Effector memory CD4-positive, alpha-beta T cell (primary cell): ENCODE measurements around the gene RMND1.

Experiments
- DNase-seq, 3 donors: peaks; one replicate each; pipeline ENCODE4 v3.0.0-alpha.2; 2020
- H3K27ac ChIP-seq: 2 replicates; pipeline ENCODE4 v1.7.0; 2013; ENCODE audit warnings: mild to moderate bottlenecking, low read length, moderate library complexity; ENCODE audit not compliant: insufficient read depth, poor library complexity, severe bottlenecking
- H3K27me3 ChIP-seq: replicated peaks from 2 replicates; pipeline ENCODE4 v1.7.0; 2013; ENCODE audit warnings: mild to moderate bottlenecking, low read length; ENCODE audit not compliant: insufficient read depth, control insufficient read depth, poor library complexity, severe bottlenecking
- H3K36me3 ChIP-seq: 2 replicates; pipeline ENCODE4 v1.7.0; 2013; ENCODE audit warnings: mild to moderate bottlenecking, low read length, moderate library complexity; ENCODE audit not compliant: control insufficient read depth, insufficient read depth
- H3K4me1 ChIP-seq: 2 replicates; pipeline ENCODE4 v1.7.0; 2013; ENCODE audit warnings: low read length, mild to moderate bottlenecking; ENCODE audit not compliant: control insufficient read depth, insufficient read depth, poor library complexity, severe bottlenecking
- H3K4me3 ChIP-seq: 2 replicates; pipeline ENCODE4 v1.7.0; 2013; ENCODE audit warnings: low read length, low read depth, mild to moderate bottlenecking; ENCODE audit not compliant: insufficient read depth, poor library complexity, severe bottlenecking
- H3K9me3 ChIP-seq: 2 replicates; pipeline ENCODE4 v1.7.0; 2013; ENCODE audit warnings: mild to moderate bottlenecking, low read length, moderate library complexity; ENCODE audit not compliant: control insufficient read depth

The RMND1 gene

GRCh38 chr6:151428093-151428735 lies 23.7 kb downstream of the RMND1 start:
- Histone ChIP-seq H3K27ac (no peak overlapping the region), H3K9me3 (no peaks in the 10 kb centered on the region), H3K4me1 (no peaks in the 10 kb centered on the region), H3K36me3 (peaks cover 49% of the 10 kb centered on the region), H3K27me3 (no peaks in the 10 kb centered on the region), H3K4me3 (no peak overlapping the region)
- no peak for DNase-seq

GRCh38 chr6:151425561-151425960 lies 26.4 kb downstream of the RMND1 start:
- Histone ChIP-seq H3K4me3 (no peak overlapping the region), H3K36me3 (peaks cover 36% of the 10 kb centered on the region), H3K27ac (no peak overlapping the region), H3K9me3 (no peaks in the 10 kb centered on the region), H3K4me1 (no peaks in the 10 kb centered on the region), H3K27me3 (no peaks in the 10 kb centered on the region)
- no peak for DNase-seq

GRCh38 chr6:151422981-151423380 lies 28.9 kb downstream of the RMND1 start:
- no peak for DNase-seq
- peaks cover 24% of the 10 kb centered on the region for H3K36me3 ChIP-seq

GRCh38 chr6:151417477-151417876 lies 34.4 kb downstream of the RMND1 start:
- no peak overlapping the region for H3K4me3 ChIP-seq
- peaks cover 11% of the 10 kb centered on the region for H3K4me1 ChIP-seq
- no peak for DNase-seq
- H3K27me3 ChIP-seq = no peaks in the 10 kb centered on the region
- no peak overlapping the region for H3K27ac ChIP-seq
- peaks cover 15% of the 10 kb centered on the region for H3K36me3 ChIP-seq
- no peaks in the 10 kb centered on the region for H3K9me3 ChIP-seq

More at GRCh38 chr6:151422981-151423380, 28.9 kb downstream of the RMND1 start:
- Histone ChIP-seq H3K27me3 (no peaks in the 10 kb centered on the region), H3K4me3 (no peak overlapping the region), H3K9me3 (no peaks in the 10 kb centered on the region), H3K27ac (no peak overlapping the region), H3K4me1 (no peaks in the 10 kb centered on the region)

GRCh38 chr6:151414641-151415260 lies 37.2 kb downstream of the RMND1 start:
- Histone ChIP-seq H3K9me3 (no peaks in the 10 kb centered on the region), H3K27me3 (no peaks in the 10 kb centered on the region), H3K4me3 (no peak overlapping the region), H3K4me1 (peaks cover 11% of the 10 kb centered on the region), H3K36me3 (peaks cover 12% of the 10 kb centered on the region), H3K27ac (no peak overlapping the region)
- no peak for DNase-seq

- peaks cover 11% of the 10 kb centered on the region for H3K4me1 ChIP-seq
- peaks cover 12% of the 10 kb centered on the region for H3K36me3 ChIP-seq
- DNase-seq = peak; percentile 48 to 61 (median 51)
- no peak overlapping the region for H3K4me3 ChIP-seq
- H3K9me3 ChIP-seq = no peaks in the 10 kb centered on the region
- H3K27ac ChIP-seq = no peak overlapping the region
- H3K27me3 ChIP-seq = no peaks in the 10 kb centered on the region
Observed at GRCh38 chr6:151413372-151414145, 38.4 kb downstream of the RMND1 start.

- Histone ChIP-seq H3K4me3 (no peak overlapping the region), H3K9me3 (no peaks in the 10 kb centered on the region), H3K27ac (no peak overlapping the region), H3K27me3 (no peaks in the 10 kb centered on the region), H3K36me3 (peaks cover 12% of the 10 kb centered on the region), H3K4me1 (peaks cover 11% of the 10 kb centered on the region)
- DNase-seq = no peak
Observed at GRCh38 chr6:151412909-151413308, 39.0 kb downstream of the RMND1 start.

- Histone ChIP-seq H3K9me3 (no peaks in the 10 kb centered on the region), H3K27ac (no peak overlapping the region), H3K4me1 (peaks cover 11% of the 10 kb centered on the region), H3K27me3 (no peaks in the 10 kb centered on the region), H3K4me3 (no peak overlapping the region), H3K36me3 (peaks cover 14% of the 10 kb centered on the region)
- no peak for DNase-seq
Observed at GRCh38 chr6:151409679-151410078, 42.2 kb downstream of the RMND1 start.

- peaks cover 14% of the 10 kb centered on the region for H3K36me3 ChIP-seq
- H3K27me3 ChIP-seq = no peaks in the 10 kb centered on the region
- no peak overlapping the region for H3K27ac ChIP-seq
- H3K9me3 ChIP-seq = no peaks in the 10 kb centered on the region
- H3K4me1 ChIP-seq = peaks cover 11% of the 10 kb centered on the region
- H3K4me3 ChIP-seq = no peak overlapping the region
- DNase-seq = no peak
Observed at GRCh38 chr6:151409260-151409659, 42.7 kb downstream of the RMND1 start.

- H3K4me3 ChIP-seq = no peak overlapping the region
- H3K27ac ChIP-seq = no peak overlapping the region
- no peaks in the 10 kb centered on the region for H3K9me3 ChIP-seq
- peaks cover 7% of the 10 kb centered on the region for H3K4me1 ChIP-seq
- H3K36me3 ChIP-seq = peaks cover 16% of the 10 kb centered on the region
- no peak for DNase-seq
- H3K27me3 ChIP-seq = no peaks in the 10 kb centered on the region
Observed at GRCh38 chr6:151408858-151409257, 43.1 kb downstream of the RMND1 start.
